DMS153 treated with DMSO at 0.1 percent for 48 hours (cell line): ENCODE measurements around the gene MTHFD2L.
"Not testable (repeated sequence)": the region's sequence is repeated elsewhere in the genome, so short reads cannot be mapped to it uniquely, and the experiment has no call there.

ENCODE experiments used
- DNase-seq: peaks from one replicate; lab custom pipeline; 2025; ENCODE audit not compliant: unreplicated experiment; lab: John Stamatoyannopoulos, UW

The MTHFD2L gene

GRCh38 chr4:74132188-74132587 lies 25.7 kb upstream of the MTHFD2L start:
- not testable (repeated sequence) for DNase-seq

DNA sequence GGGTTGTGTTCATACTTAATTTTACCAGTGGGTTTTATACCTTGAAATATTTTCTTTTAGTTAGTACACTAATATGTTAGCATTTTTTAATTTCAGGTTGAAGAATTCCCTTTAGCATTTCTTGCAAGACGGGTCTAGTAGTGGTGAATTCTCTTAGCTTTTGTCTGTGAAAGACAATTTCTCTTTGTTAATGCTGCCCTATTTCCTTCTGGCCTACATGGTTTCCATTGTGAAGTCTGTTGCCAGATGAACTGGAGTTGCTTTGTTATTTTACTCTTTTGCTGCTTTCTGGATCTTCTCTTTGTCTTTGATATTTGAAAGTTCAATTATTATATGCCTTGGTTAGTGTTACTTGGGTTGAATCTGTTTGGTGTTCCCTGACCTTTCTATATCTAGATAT lies 25.0 kb upstream of the MTHFD2L start:
- DNase-seq, result no peak

DNA sequence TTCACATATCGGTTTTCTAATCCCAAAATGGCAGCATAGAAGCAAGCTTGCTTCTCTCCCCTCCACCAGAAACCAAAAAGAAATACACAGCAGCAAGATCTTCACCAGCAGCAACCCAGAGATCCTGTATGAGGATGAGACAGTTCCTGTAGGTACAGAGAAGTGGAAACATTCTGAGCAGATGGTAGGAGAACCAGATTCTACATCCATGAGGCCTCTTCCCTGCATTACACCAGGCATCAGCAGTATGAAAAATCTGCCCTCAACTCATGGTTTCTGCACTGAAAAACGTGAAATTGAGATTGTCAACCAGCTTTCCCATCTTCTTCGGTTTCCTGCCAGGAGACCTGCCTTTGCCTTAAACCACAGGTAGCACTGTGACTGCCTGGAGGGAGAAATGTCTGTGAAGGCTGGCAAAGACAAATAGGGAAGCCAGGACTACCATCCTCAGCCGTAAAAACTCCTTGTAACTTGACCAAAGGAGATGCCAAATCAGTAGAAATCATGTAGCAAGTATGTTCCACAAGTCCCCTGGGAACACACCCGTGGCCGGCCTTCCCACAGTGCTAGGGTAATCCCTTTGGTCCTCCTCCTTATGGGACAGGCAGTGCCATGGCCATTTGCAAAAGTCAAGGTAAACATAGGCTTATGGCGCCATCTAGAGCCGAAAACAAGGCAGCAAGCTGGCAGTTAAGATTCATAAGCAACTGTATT lies 24.0 kb upstream of the MTHFD2L start:
- DNase-seq, result peak; percentile 81

- DNase-seq, result no peak
These were observed 23.4 kb upstream of the MTHFD2L start for GRCh38 chr4:74134500-74134852.

DNA sequence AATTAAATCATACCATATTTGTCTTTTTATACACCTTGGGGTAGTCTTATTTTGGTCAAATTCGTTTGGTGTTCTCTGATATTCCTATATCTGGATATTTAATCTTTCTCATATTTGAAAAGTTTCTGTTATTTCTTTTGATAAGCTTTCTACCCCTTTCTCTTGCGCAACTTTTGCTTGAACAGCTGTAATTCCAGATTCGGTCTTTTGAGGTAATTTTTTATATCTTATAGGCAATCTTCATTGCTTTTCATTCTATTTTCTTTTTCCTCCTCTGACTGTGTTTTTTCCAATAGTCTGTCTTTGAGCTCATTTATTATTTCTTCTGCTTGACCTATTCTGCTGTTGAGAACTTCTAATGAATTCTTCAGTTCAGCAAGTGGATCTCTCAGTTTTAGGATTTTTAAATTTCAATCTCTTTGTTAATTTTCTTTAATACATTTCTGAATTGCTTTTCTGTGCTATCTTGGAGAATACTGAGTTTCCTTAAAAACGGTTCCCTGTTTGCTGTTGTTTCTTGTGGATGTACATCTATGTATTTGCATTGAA lies 11.3 kb upstream of the MTHFD2L start:
- DNase-seq, result no peak

DNA sequence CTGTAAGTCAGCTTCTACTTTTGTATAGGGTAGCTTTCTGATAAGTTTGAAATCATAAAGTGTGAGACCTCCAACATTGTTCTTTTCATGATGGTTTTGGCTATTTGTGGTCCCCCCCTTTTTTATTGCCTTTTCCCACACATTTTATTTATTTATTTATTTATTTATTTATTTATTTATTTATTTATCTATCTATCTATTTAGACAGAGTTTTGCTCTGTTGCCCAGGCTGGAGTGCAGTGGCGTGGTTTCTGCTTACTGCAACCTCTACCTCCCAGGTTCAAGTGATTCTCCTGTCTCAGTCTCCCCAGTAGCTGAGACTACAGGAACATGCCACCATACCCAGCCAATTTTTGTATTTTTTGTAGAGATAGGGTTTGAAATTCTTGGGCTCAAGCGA lies 9.7 kb upstream of the MTHFD2L start:
- DNase-seq, result no peak

DNA sequence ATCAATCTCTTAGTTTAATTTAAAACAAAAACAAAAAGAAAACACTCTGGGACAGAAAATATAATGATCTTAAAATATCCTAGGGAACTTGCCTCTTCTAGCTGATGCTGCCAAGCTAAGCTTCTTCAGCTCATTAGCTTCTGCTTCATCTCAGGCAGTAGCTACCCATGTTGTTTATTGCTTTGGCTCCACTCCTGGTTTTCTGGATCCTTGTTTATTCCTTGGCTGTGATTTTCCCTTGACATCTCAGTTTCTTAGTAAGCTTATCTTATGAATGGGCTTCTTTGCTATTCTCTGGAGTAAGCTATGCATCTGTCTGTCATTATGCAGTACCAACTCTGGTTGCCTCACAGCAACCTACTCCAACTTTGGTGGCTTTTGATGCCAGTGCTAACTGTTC lies 5.1 kb upstream of the MTHFD2L start:
- DNase-seq, result no peak

GRCh38 chr4:74156521-74156920 lies 1.4 kb upstream of the MTHFD2L start:
- DNase-seq, result no peak

DNA sequence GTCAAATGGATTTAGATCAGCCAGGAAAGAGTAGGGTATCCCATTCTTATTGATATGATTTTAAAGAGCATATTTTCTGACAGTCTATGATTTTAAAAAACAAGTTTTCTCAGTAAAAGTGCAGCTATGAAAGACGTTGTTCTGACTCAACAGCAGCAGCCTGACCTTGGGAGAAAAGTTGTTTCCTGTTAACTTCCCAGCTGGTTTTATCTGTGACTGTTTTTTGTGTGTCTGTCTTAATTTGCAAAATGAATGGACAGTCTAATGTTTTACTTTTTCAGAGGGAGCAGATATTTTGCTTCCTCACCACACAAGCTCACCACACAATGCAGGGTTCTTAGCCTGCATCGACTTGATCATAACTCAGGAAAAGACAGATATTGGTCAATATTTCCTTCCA lies 764 bp upstream of the MTHFD2L start:
- no peak for DNase-seq

- peak; percentile 31 for DNase-seq
These were observed 686 bp downstream of the MTHFD2L start for GRCh38 chr4:74158466-74159142.

DNA sequence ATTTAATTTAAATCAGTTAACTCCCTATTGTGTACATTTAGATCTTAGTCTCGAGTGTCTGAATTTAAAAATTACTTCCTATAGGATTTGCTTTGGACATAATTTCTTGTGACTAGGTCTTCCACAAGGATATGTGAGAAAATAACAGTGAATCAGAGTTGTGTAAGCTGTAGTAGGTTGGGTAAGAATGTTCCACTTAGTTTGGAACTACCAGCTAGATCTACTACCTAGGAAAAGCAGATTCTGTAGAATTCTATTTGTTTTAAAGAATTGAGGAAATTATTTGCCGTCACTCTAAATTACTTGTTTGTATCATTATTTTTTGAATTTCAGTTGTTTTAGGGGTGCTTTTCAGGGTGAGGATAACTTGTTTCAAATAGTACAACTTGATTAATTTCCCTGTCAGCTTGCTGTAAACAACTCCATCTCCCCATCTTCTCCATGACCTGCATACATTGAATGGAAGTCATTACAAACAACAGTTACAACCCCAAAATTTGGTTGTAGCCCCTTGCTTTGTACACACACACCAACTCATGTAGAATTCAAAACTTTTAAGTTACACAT lies 1.3 kb downstream of the MTHFD2L start:
- no peak for DNase-seq

GRCh38 chr4:74161666-74162450 lies 3.9 kb downstream of the MTHFD2L start:
- DNase-seq, result no peak

GRCh38 chr4:74166135-74166534 lies 8.2 kb downstream of the MTHFD2L start:
- no peak for DNase-seq

- DNase-seq, result no peak
These were observed 8.9 kb downstream of the MTHFD2L start for GRCh38 chr4:74166818-74167217.

DNA sequence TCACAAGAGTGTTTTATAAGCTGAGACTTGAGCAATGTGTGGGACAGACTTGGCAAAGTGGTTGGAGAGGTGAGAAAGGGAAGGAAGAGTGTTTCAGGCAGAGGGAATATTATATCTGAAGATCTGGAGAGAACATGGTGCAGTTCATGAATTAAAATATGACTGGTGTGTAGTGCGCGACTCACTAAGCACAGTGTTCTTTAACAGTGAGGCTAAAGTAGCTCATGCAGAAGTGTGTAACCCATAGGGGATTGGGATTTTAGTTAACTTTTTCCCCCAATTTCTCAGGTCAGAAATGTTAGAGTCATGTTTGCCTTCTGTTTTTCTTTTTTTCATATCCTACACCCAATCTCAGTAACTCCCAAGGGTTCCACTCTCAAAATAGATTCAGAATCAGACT lies 9.7 kb downstream of the MTHFD2L start:
- DNase-seq, result no peak

- DNase-seq, result no peak
These were observed 10.9 kb downstream of the MTHFD2L start for GRCh38 chr4:74168841-74169240.

- DNase-seq, result no peak
These were observed 15.4 kb downstream of the MTHFD2L start for GRCh38 chr4:74173321-74173720.

- DNase-seq, result no peak
These were observed 16.5 kb downstream of the MTHFD2L start for GRCh38 chr4:74174421-74174820.

- DNase-seq, result no peak
These were observed 17.0 kb downstream of the MTHFD2L start for GRCh38 chr4:74174941-74175340.

GRCh38 chr4:74175379-74175778 lies 17.5 kb downstream of the MTHFD2L start:
- DNase-seq, result no peak

GRCh38 chr4:74178798-74179197 lies 20.9 kb downstream of the MTHFD2L start:
- no peak for DNase-seq
